ENCODE data around the gene CRADD.

DNA sequence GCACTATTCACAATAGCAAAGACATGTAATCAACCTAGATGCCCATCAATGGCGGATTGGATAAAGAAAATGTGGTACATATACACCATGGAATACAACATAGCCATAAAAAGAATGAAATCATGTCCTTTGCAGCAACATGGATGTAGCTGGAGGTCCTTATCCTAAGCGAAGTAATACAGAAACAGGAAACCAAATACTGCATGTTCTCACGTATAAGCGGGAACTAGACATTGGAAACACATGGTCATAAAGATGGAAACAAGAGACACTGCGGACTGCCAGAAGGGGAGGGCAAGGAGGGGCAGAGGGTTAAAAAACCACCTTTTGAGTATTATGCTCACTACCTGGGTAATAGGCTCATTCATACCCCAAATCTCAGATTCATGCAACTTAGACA lies 237.1 kb downstream of the CRADD start:
- TF ChIP-seq POLR2AphosphoS5 (IDR thresholded peaks at IDR 0.05; ENCODE audit: borderline replicate concordance, low read depth, low read length) (no peak), EZH2 (IDR thresholded peaks at IDR 0.05) (no peak), FOXP2 (optimal IDR thresholded peaks at IDR 0.05; ENCODE audit: control extremely low read depth, extremely low read length, insufficient read depth) (no peak)
